IMR-90 (cell line): ENCODE data around the gene PIGU. TPM values are rescaled to one million over a fixed set of nuclear protein-coding genes. Genes with fewer than 3 reads are reported as not detected.
"Not testable (repeated sequence)": the region's sequence is repeated elsewhere in the genome, so short reads cannot be mapped to it uniquely, and the experiment has no call there.

ENCODE experiments used
- ATAC-seq: fragments of 200-7000 bp; cut with Tn5 transposase; 2 replicates; pipeline ENCODE4 v1.9.1; 2020; ENCODE audit warnings: low read depth, mild to moderate bottlenecking, moderate library complexity
- BruUV-seq: library from RNA; stranded (reverse); fragments of 400-500 nt; replicated peaks from 2 replicates; lab custom pipeline; 2021; lab: Mats Ljungman, UMichigan
- CTCF ChIA-PET: fragments of 300-600 bp; formaldehyde crosslinking; extraction: SDS; loops from one replicate; lab custom pipeline; 2021; ENCODE audit warnings: antibody characterized with exemption; lab: Yijun Ruan, JAX
- POLR2A ChIA-PET: fragments of 300-600 bp; sonication (Branson Sonifier 250); formaldehyde crosslinking; loops from one replicate; lab custom pipeline; 2022; ENCODE audit warnings: antibody characterized with exemption; ENCODE audit not compliant: unreplicated experiment; lab: Charles Lee
- DNase-seq: peaks from one replicate; pipeline ENCODE4 v3.0.0; 2013
- H2AFZ ChIP-seq: replicated peaks from 2 replicates; pipeline ENCODE3; 2013; ENCODE audit warnings: low read length, mild to moderate bottlenecking; ENCODE audit not compliant: poor library complexity
- H2AK5ac ChIP-seq: 2 replicates; pipeline ENCODE4 v1.6.1; 2013; ENCODE audit warnings: low read depth, low read length, inconsistent platforms
- H2AK9ac ChIP-seq: replicated peaks from 2 replicates; pipeline ENCODE3; 2013; ENCODE audit warnings: mild to moderate bottlenecking, low read depth, low read length, moderate library complexity; ENCODE audit not compliant: poor library complexity
- H2BK120ac ChIP-seq: 2 replicates; pipeline ENCODE4 v1.6.1; 2013; ENCODE audit warnings: low read depth, low read length, inconsistent platforms
- H2BK15ac ChIP-seq: 3 replicates; pipeline ENCODE4 v1.6.1; 2013; ENCODE audit warnings: low read depth, low read length, inconsistent platforms
- H2BK20ac ChIP-seq: 2 replicates; pipeline ENCODE4 v1.6.1; 2013; ENCODE audit warnings: low read depth, mild to moderate bottlenecking, inconsistent platforms, low read length, moderate library complexity
- H2BK5ac ChIP-seq: 2 replicates; pipeline ENCODE4 v1.6.1; 2013; ENCODE audit warnings: mild to moderate bottlenecking, low read depth, low read length, inconsistent platforms; ENCODE audit not compliant: poor library complexity, severe bottlenecking
- H3K14ac ChIP-seq: replicated peaks from 2 replicates; pipeline ENCODE4 v1.6.1; 2013; ENCODE audit warnings: low read depth, low read length, inconsistent platforms
- H3K18ac ChIP-seq: 2 replicates; pipeline ENCODE4 v1.6.1; 2013; ENCODE audit warnings: low read depth, low read length, control low read depth
- H3K23ac ChIP-seq: 2 replicates; pipeline ENCODE4 v1.6.1; 2013; ENCODE audit warnings: low read depth, low read length, inconsistent platforms
- H3K27ac ChIP-seq: 2 replicates; pipeline ENCODE4 v1.5.1; 2013; ENCODE audit warnings: mild to moderate bottlenecking, control low read depth, low read length; ENCODE audit not compliant: insufficient read depth
- H3K27me3 ChIP-seq: 2 replicates; pipeline ENCODE4 v1.6.1; 2013; ENCODE audit warnings: low read length; ENCODE audit not compliant: control insufficient read depth, insufficient read depth
- H3K36me3 ChIP-seq: 2 replicates; pipeline ENCODE4 v1.6.1; 2013; ENCODE audit warnings: low read length, mixed read lengths; ENCODE audit not compliant: control insufficient read depth, insufficient read depth
- H3K4ac ChIP-seq: 2 replicates; pipeline ENCODE4 v1.6.1; 2013; ENCODE audit warnings: low read depth, low read length, inconsistent platforms
- H3K4me1 ChIP-seq: 2 replicates; pipeline ENCODE4 v1.6.1; 2013; ENCODE audit warnings: low read length, mixed read lengths; ENCODE audit not compliant: control insufficient read depth, insufficient read depth
- H3K4me2 ChIP-seq: 2 replicates; pipeline ENCODE4 v1.6.1; 2013; ENCODE audit warnings: low read depth, mild to moderate bottlenecking, control low read depth, low read length, moderate library complexity
- H3K4me3 ChIP-seq: 2 replicates; pipeline ENCODE4 v1.5.1; 2013; ENCODE audit warnings: low read depth, mild to moderate bottlenecking, control low read depth, low read length, moderate library complexity; ENCODE audit not compliant: insufficient read depth
- H3K56ac ChIP-seq: 2 replicates; pipeline ENCODE4 v1.6.1; 2013; ENCODE audit warnings: low read length, inconsistent platforms; ENCODE audit not compliant: insufficient read depth; ENCODE audit errors: extremely low read depth
- H3K79me1 ChIP-seq, 2 experiments: 2 replicates each; pipeline ENCODE4 v1.6.1; 2013; ENCODE audit warnings: low read length in 2 of 2, inconsistent platforms in 1 of 2, low read depth in 1 of 2
- H3K9ac ChIP-seq: 2 replicates; pipeline ENCODE4 v1.6.1; 2013; ENCODE audit warnings: low read depth, low read length, control low read depth
- H3K9me1 ChIP-seq: 2 replicates; pipeline ENCODE4 v1.6.1; 2013; ENCODE audit warnings: low read length, inconsistent platforms; ENCODE audit not compliant: insufficient read depth
- H3K9me3 ChIP-seq: 2 replicates; pipeline ENCODE4 v1.6.1; 2013; ENCODE audit warnings: low read length; ENCODE audit not compliant: control insufficient read depth, insufficient read depth
- H4K20me1 ChIP-seq: 2 replicates; pipeline ENCODE4 v1.6.1; 2013; ENCODE audit warnings: low read length, inconsistent platforms; ENCODE audit not compliant: insufficient read depth
- H4K5ac ChIP-seq: 2 replicates; pipeline ENCODE4 v1.6.1; 2013; ENCODE audit warnings: mild to moderate bottlenecking, low read depth, low read length, control low read depth
- H4K8ac ChIP-seq, 2 experiments: 2 replicates each; pipeline ENCODE4 v1.6.1; 2013; ENCODE audit warnings: low read depth in 2 of 2, low read length in 2 of 2, control low read depth in 1 of 2, inconsistent platforms in 1 of 2
- H4K91ac ChIP-seq: 2 replicates; pipeline ENCODE4 v1.6.1; 2013; ENCODE audit warnings: low read depth, low read length, inconsistent platforms; ENCODE audit not compliant: insufficient read depth
- WGBS, 2 experiments: methylation state at CpG; one replicate each; pipeline versions ENCODE4 v1.1.5 to v1.1.7; 2013; ENCODE audit warnings: missing lambda C conversion rate in 2 of 2; ENCODE audit not compliant: insufficient read length in 1 of 2; ENCODE audit errors: extremely low coverage in 2 of 2; 5-methylcytosine and 5-hydroxymethylcytosine counted together
- dilution Hi-C: fragments of 300-500 bp; cut with HindIII; formaldehyde crosslinking; loops from one replicate; pipeline ENCODE4 v1.14.3; 2018; ENCODE audit warnings: low sequenced_read_pairs; ENCODE audit not compliant: unreplicated experiment
- in situ Hi-C: fragments of 300-500 bp; cut with MboI; formaldehyde crosslinking; loops from 3 replicates; pipeline ENCODE4 v1.14.3; 2019; ENCODE audit warnings: low sequenced_read_pairs, inconsistent platforms, mixed read lengths
- intact Hi-C: fragments of 100-400 bp; cut with micrococcal nuclease; formaldehyde crosslinking; loops from 2 replicates; pipeline ENCODE4 v1.10.0; 2022
- polyA plus RNA-seq, 3 experiments: library from polyadenylated mRNA; depleted of rRNA; stranded (reverse); fragments of >200 nt; gene quantifications; 2 replicates each; pipeline ENCODE4 v1.2.3, GENCODE V29; 2012; ENCODE audit warnings: low replicate concordance in 1 of 3
- total RNA-seq: library from RNA; depleted of rRNA; stranded (reverse); fragments of >200 nt; gene quantifications from 2 replicates; pipeline ENCODE4 v1.2.3, GENCODE V29; 2012

Gene PIGU
- total and polyA plus RNA-seq, 2 of the 4 experiments (the other 2 are of a cell fraction): 11.1 to 31.1 TPM

- in situ Hi-C loops, H2BK20ac ChIP-seq, H3K18ac ChIP-seq, H3K9ac ChIP-seq, H3K56ac ChIP-seq, H3K4me3 ChIP-seq, intact Hi-C loops, dilution Hi-C loops, DNase-seq, H3K9me3 ChIP-seq, H3K4me1 ChIP-seq, POLR2A ChIA-PET, H3K36me3 ChIP-seq, H3K9me1 ChIP-seq, H2AK5ac ChIP-seq, H2AFZ ChIP-seq, H2BK5ac ChIP-seq, H3K23ac ChIP-seq, BruUV-seq, H4K8ac ChIP-seq, H3K79me1 ChIP-seq, H4K91ac ChIP-seq, H3K4ac ChIP-seq, H3K27me3 ChIP-seq, H2BK15ac ChIP-seq, ATAC-seq, H4K5ac ChIP-seq, H3K14ac ChIP-seq, H4K20me1 ChIP-seq, H3K4me2 ChIP-seq, H3K27ac ChIP-seq, H2BK120ac ChIP-seq, H2AK9ac ChIP-seq: not testable (repeated sequence)
- 100% methylated on average over 2 of the region's 8 CpGs; no CpG with 5 or more reads in 1 of the 2 experiments for WGBS, 2 experiments
- CTCF ChIA-PET: interaction anchor here (0.6 kb wide), 1 partner anchor 162 kb away, joined by 4 read pairs; no protein-coding TSS in a partner anchor
Measured at GRCh38 chr20:34616913-34617312, 60.0 kb downstream of the PIGU start.
